HG02678 (cell line): ENCODE data around the gene PLXNA1.

Source experiments
- ATAC-seq: cut with Tn5 transposase; IDR thresholded peaks from one replicate; pipeline ENCODE4 v1.9.1; 2021; ENCODE audit warnings: mild to moderate bottlenecking, moderate library complexity; ENCODE audit not compliant: unreplicated experiment

PLXNA1 gene

DNA sequence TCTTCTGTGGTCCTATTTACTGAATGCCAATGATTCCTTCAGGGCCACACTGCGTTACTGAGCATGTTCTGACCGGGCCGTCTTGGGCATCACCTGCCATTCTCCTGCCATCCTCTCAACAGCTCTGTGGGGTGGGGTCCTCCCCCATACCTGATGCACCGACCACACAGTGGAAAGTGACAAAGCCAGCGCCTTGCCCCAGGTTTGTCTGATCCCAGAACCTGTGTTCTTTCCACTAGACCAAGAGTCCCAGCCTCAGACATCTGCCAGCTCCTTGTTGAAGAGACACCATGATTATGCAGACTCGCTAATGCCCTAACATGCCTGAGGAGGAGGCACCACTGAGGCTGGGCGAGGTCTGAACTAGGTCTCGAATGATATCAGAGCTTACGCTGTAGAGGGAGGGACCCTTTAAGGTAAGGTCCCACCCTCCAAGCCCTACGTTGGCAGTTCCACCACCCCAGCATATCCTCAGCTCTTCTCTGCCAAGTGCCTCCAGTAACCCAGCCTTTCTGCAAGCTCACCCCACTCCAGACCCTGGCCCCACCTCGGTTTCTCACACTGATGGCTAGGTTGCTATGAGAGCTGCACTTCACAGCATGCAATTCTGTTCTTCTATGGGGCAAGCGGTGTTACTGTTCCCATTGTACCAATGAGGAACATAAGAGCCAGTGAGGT lies 29.8 kb upstream of the PLXNA1 start:
- no peak for ATAC-seq

DNA sequence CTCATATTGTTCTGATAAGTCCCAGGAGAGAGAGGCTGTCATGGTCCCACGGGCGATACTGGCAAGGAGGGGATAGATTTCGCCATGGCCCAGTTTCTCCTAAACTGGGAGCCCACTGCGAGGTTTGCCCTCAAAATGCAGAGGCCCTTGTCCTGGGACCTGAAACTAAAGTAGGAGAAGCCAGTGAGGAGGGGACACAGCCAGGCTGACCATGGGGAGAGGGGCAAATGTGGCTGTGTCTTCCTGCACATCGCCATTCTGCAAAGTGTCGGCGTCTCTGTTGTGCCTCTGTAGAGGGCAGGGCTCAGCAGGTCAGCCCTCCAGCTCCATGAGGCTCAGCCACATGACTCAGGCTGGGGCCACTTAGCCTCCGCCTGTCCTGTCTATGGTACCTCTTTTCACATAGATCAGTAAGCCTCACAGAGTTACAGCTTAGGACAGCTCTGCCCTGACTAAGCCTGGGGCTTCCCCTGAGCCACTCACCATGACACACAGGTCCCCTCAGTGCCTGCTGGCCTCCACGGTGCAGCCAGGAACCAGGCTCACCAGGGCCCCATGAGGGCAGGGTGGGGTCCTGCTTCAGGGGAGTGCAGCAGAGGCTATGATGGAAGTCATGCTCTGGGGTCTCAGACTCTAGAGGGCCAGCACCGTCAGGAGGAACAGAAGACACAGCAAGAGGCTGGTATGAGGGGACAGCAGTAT lies 28.6 kb upstream of the PLXNA1 start:
- ATAC-seq = peak; percentile 53

DNA sequence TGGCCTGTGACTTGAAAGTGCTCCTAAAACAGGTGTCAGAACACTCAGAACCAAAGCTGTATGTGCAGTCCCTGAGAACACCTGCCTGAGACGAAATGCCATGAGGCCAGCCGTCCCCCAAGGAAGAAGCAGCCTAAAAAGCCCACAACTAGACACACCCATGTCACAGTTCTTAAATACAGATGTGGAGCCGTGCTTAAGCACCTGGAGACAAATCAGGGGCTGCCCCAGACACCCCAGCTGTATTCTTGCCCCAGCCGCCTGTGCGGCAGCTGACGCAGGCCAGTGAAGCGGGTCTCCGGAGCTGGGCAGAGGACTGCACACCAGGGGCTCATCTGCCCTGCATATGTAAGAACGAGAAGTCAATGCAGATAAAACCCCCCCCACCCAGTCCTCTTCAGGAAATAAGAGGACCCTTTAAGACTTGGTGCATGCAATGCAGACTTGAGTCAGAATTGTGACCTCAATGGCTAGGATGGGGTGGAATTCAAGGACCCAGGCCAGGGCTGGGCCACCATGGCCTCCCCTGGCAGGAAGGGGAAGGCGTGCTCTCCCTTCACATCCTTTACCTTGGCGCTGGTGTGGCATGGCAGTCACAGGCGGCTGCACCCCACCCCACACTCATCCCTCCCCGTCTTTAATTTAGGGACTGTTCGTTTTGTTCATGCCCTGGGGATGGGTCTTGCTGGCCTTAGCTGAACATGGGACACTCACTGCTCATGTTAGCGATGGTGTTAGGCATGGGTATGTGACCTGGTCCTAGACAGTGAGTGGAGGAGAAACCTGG lies 27.7 kb upstream of the PLXNA1 start:
- ATAC-seq = peak; percentile 80

DNA sequence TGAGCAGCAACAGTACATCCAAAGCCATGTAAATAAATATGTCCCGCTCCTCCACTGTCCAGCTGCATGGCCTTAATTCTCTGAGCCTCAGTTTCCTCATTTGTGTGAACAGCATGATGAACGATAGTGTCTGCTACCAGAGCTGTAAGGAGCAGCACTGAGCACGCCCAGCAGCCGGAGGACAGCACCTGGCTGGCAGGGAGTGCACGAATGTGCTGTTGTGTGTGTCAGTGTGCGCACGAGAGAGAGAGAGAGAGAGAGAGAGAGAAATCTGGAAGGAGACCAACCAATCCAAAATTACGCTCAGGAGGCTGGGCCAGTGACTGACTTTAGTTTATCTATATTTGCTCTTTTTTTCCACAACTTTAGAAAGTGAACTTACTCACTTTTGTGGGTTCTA lies 26.6 kb upstream of the PLXNA1 start:
- ATAC-seq = no peak

DNA sequence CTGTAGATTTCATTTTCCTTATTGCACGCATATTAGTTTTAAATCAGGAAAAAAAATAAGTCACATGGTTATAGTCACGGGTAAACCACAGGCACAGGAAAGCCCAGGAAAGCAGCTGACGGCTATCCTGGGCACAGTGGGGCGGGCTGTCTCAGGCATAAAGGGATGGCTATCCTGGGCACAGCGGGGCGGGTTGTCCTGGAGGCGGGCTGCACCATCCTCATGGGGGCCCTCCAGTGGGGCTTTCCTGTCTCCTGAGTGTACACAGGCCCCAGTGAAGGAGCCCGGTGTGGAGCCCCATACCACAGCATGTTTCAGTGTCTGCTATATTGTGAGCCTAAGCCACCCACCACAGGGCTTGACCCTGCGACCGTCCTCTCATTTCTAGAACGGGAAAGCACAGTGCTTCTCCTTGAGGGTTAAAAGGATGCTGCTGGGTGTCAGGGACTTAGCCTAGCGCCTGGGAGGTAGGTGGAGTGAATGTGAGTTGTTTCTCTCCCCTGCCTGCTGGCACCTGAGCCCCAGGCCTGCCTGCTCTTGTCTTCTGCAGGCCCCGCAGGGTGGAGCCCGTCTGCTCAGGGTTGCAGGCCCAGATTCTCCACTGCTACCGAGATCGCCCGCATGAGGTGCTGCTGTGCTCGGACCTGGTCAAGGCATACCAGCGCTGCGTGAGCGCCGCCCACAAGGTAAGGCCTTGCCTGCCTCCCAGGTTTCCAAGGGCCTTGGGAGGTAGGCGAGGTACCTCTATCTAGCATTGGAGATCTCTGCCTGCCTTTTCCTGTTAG lies 25.9 kb upstream of the PLXNA1 start:
- no peak for ATAC-seq

DNA sequence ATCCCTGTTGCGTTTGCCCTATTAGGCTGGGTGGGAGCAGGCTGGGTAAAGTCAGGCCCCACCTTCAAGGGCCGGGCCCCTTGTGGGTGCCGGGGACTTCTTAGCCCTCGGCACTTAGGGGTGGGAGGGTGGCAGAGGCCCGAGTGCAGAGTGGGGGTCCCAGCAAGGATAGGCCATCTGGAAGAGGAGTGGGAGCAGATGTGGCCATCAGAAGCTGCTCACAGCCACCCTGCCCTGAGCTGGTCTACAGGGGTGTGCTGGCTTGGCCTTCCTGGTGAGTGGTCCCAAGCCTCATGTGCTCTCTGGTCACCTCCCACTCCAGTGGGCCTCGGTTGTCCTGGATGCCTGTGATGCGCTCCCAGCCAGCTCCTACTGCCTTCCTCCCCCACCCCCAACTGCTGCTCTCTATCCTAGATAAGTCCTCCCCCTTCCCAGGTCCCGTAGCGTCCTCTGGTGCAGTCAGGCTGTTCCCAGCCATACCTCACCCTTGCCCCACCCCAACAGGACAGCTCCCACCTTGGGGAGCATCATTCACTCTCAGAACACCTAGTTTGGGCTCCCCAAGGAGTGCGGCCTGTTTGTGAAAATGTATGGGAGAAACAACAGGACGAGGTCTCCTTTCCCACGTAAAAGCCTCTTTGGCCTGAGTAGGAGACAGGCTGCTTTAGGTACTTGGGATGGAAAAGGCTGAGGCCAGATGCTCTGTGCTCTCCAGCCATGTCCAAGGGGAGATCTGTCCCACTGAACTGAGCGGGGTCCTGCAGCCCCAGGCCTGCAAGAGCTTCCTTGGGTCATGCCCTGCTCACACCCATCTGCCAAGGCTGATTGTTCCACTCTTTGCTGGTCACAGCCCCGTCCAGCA lies 24.9 kb upstream of the PLXNA1 start:
- ATAC-seq = no peak

DNA sequence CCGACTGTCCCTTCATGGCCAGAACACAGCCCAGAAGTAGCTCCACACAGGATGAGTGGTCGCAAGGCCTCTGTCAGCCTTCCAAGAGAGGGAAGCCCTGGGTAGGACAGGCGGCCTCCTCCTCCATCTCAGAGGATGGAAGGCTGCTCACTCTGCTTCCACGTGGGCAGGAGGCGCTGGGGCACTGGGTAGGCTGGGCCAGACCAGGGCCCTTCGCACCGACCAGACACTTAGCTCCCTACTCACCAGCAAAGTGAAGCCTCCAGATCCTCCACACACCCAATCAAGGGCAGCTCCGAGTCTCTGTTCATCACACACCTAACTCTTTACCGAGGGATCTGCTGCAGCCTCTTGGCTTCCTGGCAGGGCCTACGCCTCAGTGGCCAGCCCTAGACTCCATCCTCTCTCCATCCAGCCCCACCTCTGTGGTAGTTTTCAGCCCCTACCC lies 24.3 kb upstream of the PLXNA1 start:
- no peak for ATAC-seq

DNA sequence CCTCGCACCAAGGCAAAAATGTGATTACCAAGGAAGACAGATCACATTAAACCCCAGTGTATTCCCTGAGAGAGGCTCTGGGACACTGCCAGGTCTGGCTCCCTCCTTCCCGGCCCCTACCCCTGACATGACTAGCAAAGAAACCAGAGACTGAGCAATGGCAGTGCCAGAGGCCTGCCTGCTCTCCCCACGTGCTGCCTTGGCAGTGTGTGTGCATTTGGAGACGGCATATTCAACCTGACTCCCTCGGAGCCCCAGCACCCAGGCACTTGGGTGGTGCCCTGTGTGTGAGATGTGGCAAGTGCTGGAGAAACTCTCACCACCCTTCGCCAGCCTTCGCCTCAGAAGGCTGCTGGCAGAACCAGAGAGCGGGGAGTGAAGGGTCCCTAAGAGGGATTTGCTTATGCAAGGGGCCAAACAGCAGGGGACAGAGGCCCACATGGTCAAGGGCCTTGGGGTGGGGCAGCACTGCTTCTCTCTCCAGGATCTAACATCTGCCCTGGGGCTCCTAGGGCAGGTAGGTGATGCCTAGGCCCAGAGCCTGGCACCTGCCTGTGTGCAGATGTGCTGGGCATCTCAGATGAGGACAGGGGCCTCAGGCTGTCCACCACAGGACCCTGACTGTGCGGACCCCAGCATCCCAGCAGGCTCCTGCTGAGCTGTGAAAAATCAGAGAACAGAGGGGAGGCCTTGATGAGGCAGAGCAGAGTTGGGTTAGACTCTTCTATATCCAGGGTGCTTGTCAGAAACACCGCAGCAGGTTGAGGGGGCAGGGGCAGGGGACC lies 23.6 kb upstream of the PLXNA1 start:
- no peak for ATAC-seq

DNA sequence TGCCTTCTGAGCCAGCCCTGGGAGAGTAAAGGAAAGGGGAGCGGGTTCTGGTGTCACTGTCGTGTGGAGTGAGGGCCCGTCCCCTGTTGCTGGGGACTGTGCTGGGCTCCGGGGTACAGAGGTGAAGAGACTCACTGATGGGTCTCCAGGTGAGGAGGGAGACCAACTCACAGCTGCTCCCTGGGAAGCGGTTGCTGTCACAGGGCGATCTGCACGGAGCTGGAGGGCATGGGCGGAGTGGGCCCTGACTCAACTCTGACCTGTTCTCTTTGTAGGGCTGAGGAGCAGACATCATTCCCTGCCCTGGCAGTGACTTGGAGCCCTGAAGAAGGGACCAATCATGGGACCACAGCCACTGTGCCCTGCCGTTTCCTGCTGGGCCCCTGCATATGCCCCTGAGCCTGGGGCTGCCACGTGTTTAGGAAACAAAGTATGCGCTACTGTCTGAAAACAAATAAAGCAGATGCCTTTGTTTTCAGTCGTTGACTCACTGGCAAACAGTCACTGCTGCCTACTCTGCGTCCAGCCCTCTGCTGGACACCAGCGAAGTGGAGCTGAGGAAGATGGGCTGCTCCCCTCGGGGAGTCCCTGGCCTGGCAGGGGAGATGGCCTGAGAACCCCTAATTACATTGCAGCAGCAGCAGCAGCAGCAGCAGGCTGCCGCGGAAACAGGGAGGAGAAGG lies 22.9 kb upstream of the PLXNA1 start:
- ATAC-seq = no peak

DNA sequence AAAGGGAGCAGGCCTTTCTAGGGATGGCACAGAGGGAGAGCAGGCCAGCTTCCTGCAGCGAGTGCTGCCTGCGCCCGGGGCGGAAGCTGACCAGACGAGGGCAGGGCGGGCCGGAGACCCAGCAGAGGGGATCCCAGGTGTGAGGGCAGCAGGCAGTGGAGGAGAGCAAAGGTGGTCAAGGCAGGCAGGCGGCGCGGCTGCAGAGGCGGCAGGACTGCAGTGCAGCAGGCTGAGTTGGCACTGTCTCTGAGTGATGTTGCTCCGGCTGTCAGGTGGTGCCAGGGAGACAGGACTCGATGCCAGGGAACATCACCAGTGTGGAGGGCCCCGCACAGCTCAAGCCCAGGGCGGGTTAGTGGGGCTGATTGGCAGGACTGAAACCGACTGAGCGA lies 22.3 kb upstream of the PLXNA1 start:
- no peak for ATAC-seq

DNA sequence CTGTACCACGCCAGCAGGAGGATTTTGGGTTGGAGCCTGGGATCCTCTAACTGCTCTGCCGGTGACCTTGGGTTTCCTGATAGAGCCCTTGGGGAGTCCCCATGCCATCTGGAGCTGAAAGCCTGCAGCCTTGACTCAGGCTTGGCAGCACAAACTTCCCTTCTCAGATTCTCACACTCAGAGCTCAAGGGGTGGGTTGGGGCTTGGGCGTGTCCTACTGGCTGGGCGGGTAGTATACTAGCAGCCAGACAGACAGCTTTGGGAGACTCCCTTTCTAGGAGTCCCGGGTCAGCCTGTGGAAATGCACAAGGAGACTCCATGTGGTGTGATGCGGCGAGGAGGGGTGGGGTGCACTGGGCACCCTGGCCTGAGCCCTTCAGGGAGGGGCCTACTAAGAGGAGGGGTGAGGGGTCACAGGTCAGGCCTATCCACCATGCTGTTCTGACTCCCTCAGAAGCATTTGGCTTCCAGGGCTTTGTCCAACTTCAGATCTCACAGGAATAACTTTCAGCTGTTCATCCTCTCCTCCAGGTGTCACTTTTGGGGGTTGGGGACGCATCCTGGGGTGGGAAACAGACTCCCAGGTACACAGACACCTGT lies 21.6 kb upstream of the PLXNA1 start:
- peak; percentile 70 for ATAC-seq

DNA sequence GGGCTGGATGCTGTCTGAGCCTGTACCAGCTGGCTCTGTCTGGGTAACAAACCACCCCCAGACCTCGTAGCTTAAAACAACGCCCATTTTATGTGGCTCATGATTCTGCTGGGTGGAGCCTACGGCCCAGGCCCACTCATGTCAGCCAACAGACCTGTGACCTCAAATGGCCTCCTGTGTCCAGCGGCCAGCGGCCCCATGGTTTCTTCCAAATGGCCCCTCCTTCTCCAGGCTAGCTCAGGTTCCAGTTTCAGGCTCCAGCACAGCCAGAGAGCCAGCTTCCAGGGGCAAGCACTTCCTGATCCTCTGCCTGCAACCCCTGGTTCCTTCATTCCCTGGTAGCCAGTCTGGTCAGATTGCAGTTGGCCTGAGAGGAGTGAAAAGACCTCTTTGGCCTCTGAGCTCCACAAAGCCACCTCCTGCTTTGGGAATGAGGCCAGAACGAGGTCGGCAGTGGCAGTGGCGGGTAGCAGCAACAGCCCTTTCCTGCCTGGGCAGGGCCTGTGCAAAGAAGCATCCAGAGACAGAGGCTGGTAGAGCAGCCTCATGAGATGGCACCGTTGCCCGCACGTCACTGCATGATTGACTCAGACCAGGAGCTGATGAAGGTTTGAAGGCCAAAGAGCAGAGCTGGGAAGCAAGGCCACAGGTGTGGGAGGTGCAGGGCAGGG lies 21.0 kb upstream of the PLXNA1 start:
- no peak for ATAC-seq

DNA sequence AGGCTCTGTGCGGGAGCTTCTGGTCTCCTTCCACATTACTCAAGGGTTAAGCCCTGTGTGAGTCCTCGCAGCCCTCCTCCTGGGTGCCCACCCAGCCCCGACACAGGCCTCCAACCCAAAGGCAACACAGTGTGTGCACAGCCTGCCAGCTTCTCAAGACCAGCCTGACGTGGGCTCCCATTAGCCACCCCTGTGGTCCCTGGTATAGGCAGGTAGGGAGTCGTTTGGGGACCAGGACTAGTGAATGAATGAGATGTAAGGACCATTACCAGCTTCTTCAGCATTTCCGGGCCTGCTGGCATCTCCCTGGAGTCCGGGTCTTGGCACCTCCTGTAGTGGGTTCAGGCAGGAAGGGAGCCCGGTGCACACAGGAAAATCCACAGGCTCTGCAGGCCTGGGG lies 20.2 kb upstream of the PLXNA1 start:
- no peak for ATAC-seq

DNA sequence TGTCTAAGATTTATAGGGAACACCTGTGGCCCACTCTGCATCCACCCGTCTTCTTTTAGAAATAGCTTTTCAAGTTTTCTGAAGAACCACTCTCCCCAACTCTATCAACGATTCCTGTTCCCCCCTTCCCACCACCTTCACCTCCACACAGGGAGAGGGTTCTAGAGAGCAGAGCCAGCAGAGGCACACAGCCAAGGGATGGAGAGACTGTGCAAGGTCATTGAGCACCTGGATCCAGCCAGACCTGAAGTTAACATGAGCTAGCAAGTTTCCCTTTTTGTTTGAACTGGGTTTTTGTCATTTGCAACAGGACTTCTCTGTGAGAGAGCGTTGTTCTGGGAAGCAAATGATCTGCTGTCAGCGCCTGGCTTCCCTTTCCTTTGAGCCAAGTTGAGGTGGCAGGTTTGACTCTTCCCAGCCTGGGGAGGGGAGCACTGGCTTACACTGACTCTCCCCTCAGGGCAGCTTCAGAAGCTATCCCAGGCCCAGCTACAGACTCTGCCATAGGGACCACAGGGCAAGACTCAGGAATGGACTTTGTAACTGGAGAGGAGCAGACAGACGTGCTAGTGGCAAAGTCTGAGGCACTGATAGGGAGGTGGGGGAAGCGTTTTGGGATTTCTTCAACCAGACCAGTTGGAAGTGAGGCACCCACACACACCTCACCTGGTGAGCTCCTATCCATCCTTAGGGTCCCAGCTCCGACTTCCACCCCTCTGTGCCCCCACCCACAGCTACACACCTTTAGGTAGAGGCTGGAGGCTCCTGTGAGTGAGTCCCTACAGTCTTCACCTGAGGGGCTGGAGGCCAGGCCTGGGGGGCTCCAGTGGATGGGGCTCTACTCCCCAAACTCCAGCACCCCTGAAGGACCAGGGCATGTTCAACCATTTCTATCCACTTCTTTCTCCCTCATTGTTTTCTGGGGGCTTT lies 19.4 kb upstream of the PLXNA1 start:
- ATAC-seq = no peak

DNA sequence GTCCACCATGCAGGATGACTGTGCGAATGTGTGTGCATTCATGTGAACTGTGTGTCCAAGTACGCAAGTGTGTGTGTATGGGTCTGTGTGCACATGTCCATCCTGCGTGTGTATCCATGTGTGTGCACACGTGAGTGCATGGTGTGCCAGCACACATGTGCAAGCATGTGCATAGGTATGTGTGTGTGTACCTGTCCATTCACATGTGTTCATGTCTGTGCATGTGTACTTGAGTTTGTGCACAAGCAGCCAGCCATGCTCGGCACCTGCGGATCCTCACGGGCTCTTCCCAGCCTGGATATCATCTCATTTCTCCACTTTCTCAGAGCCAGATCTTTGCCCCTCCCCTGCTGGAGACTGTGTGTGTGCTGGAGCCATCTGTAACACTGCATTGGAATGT lies 18.7 kb upstream of the PLXNA1 start:
- ATAC-seq = no peak

DNA sequence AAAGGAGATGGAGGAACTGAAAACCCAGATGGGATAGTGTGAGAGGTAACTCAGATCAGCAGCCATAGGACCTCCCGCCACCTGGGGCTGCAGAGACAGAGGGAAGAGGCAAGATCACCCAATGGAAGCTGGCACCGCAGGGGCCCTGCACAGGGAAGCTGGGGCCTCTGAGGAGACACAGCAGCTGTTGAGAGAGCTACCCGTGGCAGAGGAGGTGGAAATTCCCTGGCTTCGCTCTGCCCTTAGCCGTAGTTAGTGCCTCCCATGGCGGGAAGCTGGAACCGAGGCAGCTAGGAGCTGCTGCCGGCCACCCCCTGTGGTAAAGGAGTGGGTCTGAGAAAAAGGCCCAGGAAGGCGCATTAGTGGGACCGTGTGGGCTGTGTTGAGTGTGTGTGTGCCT lies 18.0 kb upstream of the PLXNA1 start:
- no peak for ATAC-seq

DNA sequence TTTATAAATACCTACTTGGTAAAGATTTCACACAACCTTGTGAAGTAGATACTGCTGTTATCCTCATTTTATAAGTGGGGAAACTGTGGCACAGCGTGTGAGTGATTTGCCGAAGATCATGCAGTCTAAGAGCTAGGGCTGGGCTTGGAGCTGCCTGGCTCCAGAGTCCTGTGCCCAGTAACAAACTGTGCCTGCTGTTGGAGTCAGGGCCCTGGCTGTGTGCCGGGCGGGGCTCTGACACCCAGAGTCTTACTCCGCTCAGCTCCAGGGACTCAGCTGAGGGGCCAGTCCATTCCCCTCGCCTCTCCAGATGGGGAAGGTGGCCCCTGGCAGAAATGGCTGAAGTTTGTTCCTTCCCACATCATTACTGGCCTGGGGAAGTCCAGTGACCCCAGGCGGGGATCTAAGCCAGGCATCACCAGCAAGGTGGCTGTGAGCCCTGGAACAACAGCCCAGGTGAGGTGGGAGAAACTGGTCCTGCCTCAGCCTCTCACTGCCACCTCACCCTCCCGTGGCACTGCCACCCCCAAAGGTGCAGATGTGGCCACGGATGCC lies 17.3 kb upstream of the PLXNA1 start:
- no peak for ATAC-seq
